H1 (cell line): Measurements from ENCODE around the gene IFT74. TPM values are rescaled to one million over a fixed set of nuclear protein-coding genes. Genes with fewer than 3 reads are reported as not detected.

Experiments used
- CTCF ChIA-PET: fragments of 300-600 bp; sonication (Branson Sonifier 250); formaldehyde crosslinking; loops from one replicate; lab custom pipeline; 2021; ENCODE audit not compliant: partially characterized antibody; lab: Charles Lee
- POLR2A ChIA-PET: fragments of 300-600 bp; sonication (Branson Sonifier 250); formaldehyde crosslinking; loops from one replicate; lab custom pipeline; 2021; ENCODE audit warnings: inconsistent platforms; ENCODE audit not compliant: partially characterized antibody; lab: Charles Lee
- DNase-seq, 2 experiments: peaks; one replicate each; pipeline versions ENCODE4 v3.0.0 to v3.0.0-alpha.2; 2010 to 2022; ENCODE audit warnings: low spot score in 2 of 2, low read depth in 1 of 2, mixed read lengths in 1 of 2
- FAIRE-seq: peaks from 2 replicates; lab custom pipeline; 2011; peaks lifted over from hg19 to GRCh38; lab: Jason Lieb, UNC
- H2AFZ ChIP-seq: 2 replicates; pipeline ENCODE4 v1.8.1; 2012; ENCODE audit warnings: low read length, inconsistent platforms
- H2AK5ac ChIP-seq: 2 replicates; pipeline ENCODE4 v1.6.1; 2013; ENCODE audit warnings: low read depth, low read length
- H2BK120ac ChIP-seq: replicated peaks from 2 replicates; pipeline ENCODE3; 2013; ENCODE audit warnings: low read depth, low read length, inconsistent platforms
- H2BK12ac ChIP-seq: 2 replicates; pipeline ENCODE4 v1.6.1; 2013; ENCODE audit warnings: low read depth, low read length
- H2BK15ac ChIP-seq: 2 replicates; pipeline ENCODE4 v1.6.1; 2013; ENCODE audit warnings: low read length
- H2BK20ac ChIP-seq: 2 replicates; pipeline ENCODE4 v1.6.1; 2013; ENCODE audit warnings: low read length
- H2BK5ac ChIP-seq: 2 replicates; pipeline ENCODE4 v1.6.1; 2013; ENCODE audit warnings: low read depth, low read length
- H3K14ac ChIP-seq: 2 replicates; pipeline ENCODE4 v1.6.1; 2013; ENCODE audit warnings: inconsistent platforms; ENCODE audit not compliant: insufficient read length
- H3K18ac ChIP-seq: 2 replicates; pipeline ENCODE4 v1.6.1; 2013; ENCODE audit warnings: low read length; ENCODE audit errors: extremely low read depth
- H3K23ac ChIP-seq: 2 replicates; pipeline ENCODE4 v1.6.1; 2013; ENCODE audit warnings: inconsistent platforms; ENCODE audit not compliant: insufficient read length
- H3K23me2 ChIP-seq: 2 replicates; pipeline ENCODE4 v1.6.1; 2013; ENCODE audit warnings: low read depth, low read length
- H3K27ac ChIP-seq: 2 replicates; pipeline ENCODE4 v1.6.1; 2011; ENCODE audit warnings: low read depth, low read length, inconsistent platforms
- H3K27me3 ChIP-seq, 4 experiments: replicated peaks in 1 of 4; 1 replicate in 1 of 4; 2 replicates in 3 of 4; pipeline versions ENCODE4 v1.6.1 to v1.8.1; 2011 to 2013; ENCODE audit warnings: low read length in 3 of 4, mild to moderate bottlenecking in 3 of 4, inconsistent platforms in 2 of 4, mixed read lengths in 2 of 4, moderate library complexity in 1 of 4; ENCODE audit not compliant: control insufficient read depth in 3 of 4, insufficient read depth in 3 of 4; ENCODE audit errors: extremely low read depth in 1 of 4
- H3K36me3 ChIP-seq, 4 experiments: 2 replicates each; pipeline versions ENCODE4 v1.6.1 to v1.8.1; 2011 to 2013; ENCODE audit warnings: mild to moderate bottlenecking in 4 of 4, low read length in 3 of 4, moderate library complexity in 2 of 4, control low read depth in 1 of 4, inconsistent platforms in 1 of 4; ENCODE audit not compliant: insufficient read depth in 4 of 4, control insufficient read depth in 2 of 4
- H3K4ac ChIP-seq: replicated peaks from 2 replicates; pipeline ENCODE3; 2013; ENCODE audit warnings: low read length, low read depth, mixed read lengths, inconsistent platforms; ENCODE audit not compliant: insufficient read length
- H3K4me1 ChIP-seq, 4 experiments: replicated peaks in 1 of 4; 1 replicate in 1 of 4; 2 replicates in 3 of 4; pipeline versions ENCODE4 v1.6.1 to v1.8.1; 2011 to 2013; ENCODE audit warnings: low read length in 3 of 4, inconsistent platforms in 2 of 4, mixed read lengths in 1 of 4; ENCODE audit not compliant: insufficient read depth in 4 of 4, control insufficient read depth in 3 of 4
- H3K4me2 ChIP-seq, 2 experiments: 2 replicates each; pipeline versions ENCODE4 v1.6.1 to v1.8.1; 2011 to 2013; ENCODE audit warnings: low read depth in 2 of 2, low read length in 2 of 2, control low read depth in 1 of 2, inconsistent platforms in 1 of 2, mild to moderate bottlenecking in 1 of 2; ENCODE audit not compliant: insufficient read depth in 1 of 2
- H3K4me3 ChIP-seq, 4 experiments: fragments of 200-600, 300-600 bp in 1 of 4; sonication (generic), shearing (Covaris generic), sonication (Bioruptor Twin) in 1 of 4; 2 replicates each; pipeline versions ENCODE4 v1.5.1 to v1.8.1; 2011 to 2016; ENCODE audit warnings: low read length in 4 of 4, low read depth in 3 of 4, control low read depth in 2 of 4, inconsistent platforms in 2 of 4, mild to moderate bottlenecking in 2 of 4, mixed read lengths in 1 of 4, moderate library complexity in 1 of 4; ENCODE audit not compliant: insufficient read depth in 2 of 4; ENCODE audit errors: extremely low read depth in 1 of 4
- H3K56ac ChIP-seq: replicated peaks from 2 replicates; pipeline ENCODE3; 2013; ENCODE audit warnings: low read depth, mild to moderate bottlenecking, mixed read lengths, low read length, inconsistent platforms; ENCODE audit not compliant: insufficient read length
- H3K79me1 ChIP-seq: 2 replicates; pipeline ENCODE4 v1.6.1; 2013; ENCODE audit warnings: low read depth, low read length, control low read depth
- H3K79me2 ChIP-seq, 2 experiments: 2 replicates each; pipeline versions ENCODE4 v1.6.1 to v1.8.1; 2012 to 2013; ENCODE audit warnings: low read length in 2 of 2, mild to moderate bottlenecking in 2 of 2, inconsistent platforms in 1 of 2; ENCODE audit not compliant: insufficient read depth in 2 of 2, control insufficient read depth in 1 of 2
- H3K9ac ChIP-seq, 4 experiments: replicated peaks in 1 of 4; 1 replicate in 1 of 4; 2 replicates in 3 of 4; pipeline versions ENCODE4 v1.6.1 to v1.8.1; 2011 to 2013; ENCODE audit warnings: low read depth in 3 of 4, low read length in 3 of 4, control low read depth in 2 of 4, mild to moderate bottlenecking in 2 of 4, moderate library complexity in 2 of 4, inconsistent platforms in 1 of 4; ENCODE audit errors: extremely low read depth in 1 of 4
- H3K9me3 ChIP-seq, 2 experiments: 2 replicates each; pipeline versions ENCODE4 v1.6.1 to v1.8.1; 2012 to 2013; ENCODE audit warnings: mild to moderate bottlenecking in 2 of 2, moderate library complexity in 2 of 2, control low read depth in 1 of 2, inconsistent platforms in 1 of 2, low read depth in 1 of 2, low read length in 1 of 2, mixed read lengths in 1 of 2; ENCODE audit not compliant: insufficient read depth in 2 of 2
- H4K20me1 ChIP-seq, 2 experiments: replicated peaks in 1 of 2; 2 replicates each; pipeline versions ENCODE3 to v1.8.1; 2011 to 2013; ENCODE audit warnings: inconsistent platforms in 2 of 2, low read length in 2 of 2, mild to moderate bottlenecking in 1 of 2; ENCODE audit not compliant: insufficient read depth in 2 of 2, control insufficient read depth in 1 of 2
- H4K5ac ChIP-seq: 2 replicates; pipeline ENCODE4 v1.6.1; 2013; ENCODE audit warnings: low read length, low read depth, mixed read lengths, inconsistent platforms; ENCODE audit not compliant: insufficient read length
- H4K8ac ChIP-seq: 2 replicates; pipeline ENCODE4 v1.8.0; 2013; ENCODE audit warnings: mild to moderate bottlenecking, moderate library complexity, low read length, inconsistent platforms; ENCODE audit not compliant: insufficient read depth; ENCODE audit errors: extremely low read depth
- H4K91ac ChIP-seq: replicated peaks from 2 replicates; pipeline ENCODE3; 2013; ENCODE audit warnings: low read length, mixed read lengths, inconsistent platforms; ENCODE audit not compliant: insufficient read length
- BACH1 ChIP-seq: IDR thresholded peaks from 2 replicates; pipeline ENCODE4 v1.6.1; 2012; ENCODE audit warnings: low read length, improper control_type of control experiment
- BCL11A ChIP-seq, 2 experiments: IDR thresholded peaks; one replicate each; pipeline ENCODE4 v1.6.1; 2011; ENCODE audit warnings: low read depth in 2 of 2, low read length in 2 of 2, mild to moderate bottlenecking in 2 of 2
- CEBPB ChIP-seq: IDR thresholded peaks from 2 replicates; pipeline ENCODE4 v1.6.1; 2012; ENCODE audit warnings: low read depth, low read length
- EP300 ChIP-seq, 2 experiments: IDR thresholded peaks; 1 replicate in 1 of 2; 2 replicates in 1 of 2; pipeline ENCODE4 v1.6.1; 2011 to 2012; ENCODE audit warnings: low read depth in 2 of 2, low read length in 2 of 2, mild to moderate bottlenecking in 2 of 2, borderline replicate concordance in 1 of 2, inconsistent platforms in 1 of 2, moderate library complexity in 1 of 2
- FOSL1 ChIP-seq: IDR thresholded peaks from 2 replicates; pipeline ENCODE4 v1.6.1; 2011; ENCODE audit warnings: mild to moderate bottlenecking, low read depth, low read length, moderate library complexity; ENCODE audit not compliant: insufficient read depth
- HDAC2 ChIP-seq, 2 experiments: fragments of 300-600 bp in 1 of 2; sonication (generic) in 1 of 2; IDR thresholded peaks; 2 replicates each; pipeline ENCODE4 v1.6.1; 2011 to 2012; ENCODE audit warnings: low read depth in 2 of 2, low read length in 2 of 2, mild to moderate bottlenecking in 2 of 2, moderate library complexity in 2 of 2, borderline replicate concordance in 1 of 2, inconsistent platforms in 1 of 2
- KDM1A ChIP-seq: fragments of 200-600, 300-600 bp; sonication (generic); IDR thresholded peaks from 2 replicates; pipeline ENCODE4 v1.7.1; 2016; ENCODE audit warnings: mild to moderate bottlenecking, low read length, borderline replicate concordance
- KDM5A ChIP-seq: fragments of 200-600 bp; IDR thresholded peaks from 2 replicates; pipeline ENCODE4 v1.7.1; 2012; ENCODE audit warnings: mild to moderate bottlenecking, low read length, inconsistent platforms, mixed read lengths
- SRF ChIP-seq: IDR thresholded peaks from 2 replicates; pipeline ENCODE4 v1.6.1; 2011; ENCODE audit warnings: mild to moderate bottlenecking, low read depth, low read length, moderate library complexity
- TAF1 ChIP-seq: IDR thresholded peaks from 2 replicates; pipeline ENCODE4 v1.6.1; 2011; ENCODE audit warnings: mild to moderate bottlenecking, low read depth, low read length
- YY1 ChIP-seq: IDR thresholded peaks from 2 replicates; pipeline ENCODE4 v1.6.1; 2011; ENCODE audit warnings: low read depth, mild to moderate bottlenecking, low read length
- ZNF274 ChIP-seq: IDR thresholded peaks from 2 replicates; pipeline ENCODE4 v1.7.0; 2012; ENCODE audit warnings: low read length, borderline replicate concordance; ENCODE audit errors: extremely low read depth
- WGBS, 2 experiments: shearing (Covaris generic) in 1 of 2; methylation state at CpG; one replicate each; pipeline versions ENCODE4 v1.1.6 to v1.1.7; 2013 to 2015; ENCODE audit warnings: low lambda C conversion rate in 2 of 2, mixed read lengths in 2 of 2, inconsistent platforms in 1 of 2, low coverage in 1 of 2, missing lambda C conversion rate in 1 of 2; ENCODE audit not compliant: insufficient replicate concordance in 2 of 2, insufficient coverage in 1 of 2, insufficient read length in 1 of 2; ENCODE audit errors: extremely low coverage in 1 of 2, missing lambda C conversion rate in 1 of 2; 5-methylcytosine and 5-hydroxymethylcytosine counted together
- polyA plus RNA-seq, 7 experiments: library from polyadenylated mRNA; depleted of rRNA in 3 of 7; stranded (reverse) in 5 of 7; unstranded in 2 of 7; fragments of >200 nt in 5 of 7; fragments of 200-250 nt in 2 of 7; gene quantifications; 1 replicate in 5 of 7; 2 replicates in 1 of 7; 4 replicates in 1 of 7; pipeline versions ENCODE4 v1.2.1 to v1.2.3, GENCODE V29; 2011 to 2013; ENCODE audit warnings: missing spikeins in 2 of 7, mixed read lengths in 2 of 7
- total RNA-seq: library from RNA; stranded (reverse); fragmentation: NEBNext Ultra II Directional; extraction: Animal tissue kit (Norgen Biotek cat#: 25700); gene quantifications from 2 replicates; pipeline ENCODE4 v1.2.1, GENCODE V29; 2021

The IFT74 gene
- total and polyA plus RNA-seq, 2 of the 8 experiments (the other 6 are each of a cell fraction or from before 2014, with no cell fraction given), result 4.4 to 17.8 TPM

- H3K27me3 ChIP-seq, result no peaks in the 10 kb centered on the region
- H3K4me3 ChIP-seq, result no peak overlapping the region
- DNase-seq (no peak), FAIRE-seq (no peak)
- no peak overlapping the region for H2BK20ac ChIP-seq
- no peak overlapping the region for H3K23ac ChIP-seq
- H3K9ac ChIP-seq, result no peak overlapping the region
- no peak overlapping the region for H3K27ac ChIP-seq
- POLR2A ChIA-PET, result no interaction called here
- H3K14ac ChIP-seq, result no peak overlapping the region
- H3K4ac ChIP-seq, result no peak overlapping the region
- H3K56ac ChIP-seq, result no peak overlapping the region
- no peaks in the 10 kb centered on the region for H3K4me1 ChIP-seq
- H4K91ac ChIP-seq, result no peak overlapping the region
- no peak overlapping the region for H2BK15ac ChIP-seq
- H3K9me3 ChIP-seq, result no peaks in the 10 kb centered on the region
- H3K23me2 ChIP-seq, result no peaks in the 10 kb centered on the region
- H2BK120ac ChIP-seq, result no peak overlapping the region
- H2AK5ac ChIP-seq, result no peak overlapping the region
- no peak overlapping the region for H3K4me2 ChIP-seq
- no peaks in the 10 kb centered on the region for H4K20me1 ChIP-seq
- H2BK5ac ChIP-seq, result no peak overlapping the region
- no peak overlapping the region for H4K8ac ChIP-seq
- no peaks in the 10 kb centered on the region for H3K79me1 ChIP-seq
- no peak overlapping the region for H2BK12ac ChIP-seq
- no peak overlapping the region for H4K5ac ChIP-seq
- H3K18ac ChIP-seq, result no peak overlapping the region
- whole genome bisulfite sequencing, 2 experiments, result 81% methylated on average over 2 of the region's 2 CpGs; no CpG with 5 or more reads in 1 of the 2 experiments
- H3K79me2 ChIP-seq, result no peaks in the 10 kb centered on the region
- no peaks in the 10 kb centered on the region; a peak in 1 of 8 replicates for H3K36me3 ChIP-seq
- no peak overlapping the region for H2AFZ ChIP-seq
- CTCF ChIA-PET, result interaction anchor here (0.6 to 0.7 kb wide), 2 partner anchors 19 to 38 kb away, joined by 3 read pairs; no protein-coding TSS in a partner anchor
- TF ChIP-seq KDM1A, result no peak
- no peak for TF ChIP-seq EP300 (IDR thresholded peaks at IDR 0.05; ENCODE audit: borderline replicate concordance in 1 of 2, low read depth in 2 of 2, low read length in 2 of 2)
- TF ChIP-seq SRF, result no peak
- TF ChIP-seq FOSL1, result no peak
- no peak for TF ChIP-seq HDAC2 (IDR thresholded peaks at IDR 0.05; ENCODE audit: borderline replicate concordance in 1 of 2, low read depth in 2 of 2, low read length in 2 of 2)
- TF ChIP-seq KDM5A, result no peak
- no peak for TF ChIP-seq BCL11A (IDR thresholded peaks at IDR 0.05; ENCODE audit: low read depth in 2 of 2, low read length in 2 of 2)
- TF ChIP-seq YY1, result no peak
- no peak for TF ChIP-seq BACH1
- TF ChIP-seq ZNF274, result no peak
- TF ChIP-seq TAF1, result no peak
- no peak for TF ChIP-seq CEBPB
Observed at GRCh38 chr9:26995810-26996209, 39.6 kb downstream of the IFT74 start.
